Motor neuron (in vitro differentiated cells): ENCODE data around the gene SORCS3. TPM values are rescaled to one million over a fixed set of nuclear protein-coding genes. Genes with fewer than 3 reads are reported as not detected.
A peak's percentile ranks its signal among the peaks of the same experiment; 100 is the strongest.

Experiments
- ATAC-seq, 8 experiments: fragments of 200-7000 bp; cut with Tn5 transposase; replicated peaks in 6 of 8; 2 replicates each; pipeline ENCODE4 v1.8.0; 2021; ENCODE audit warnings: mild to moderate bottlenecking in 8 of 8, moderate library complexity in 8 of 8
- H3K27ac ChIP-seq, 2 donors: fragments of 250-450 bp; sonication (Bioruptor Pico); 2 replicates each; pipeline ENCODE4 v1.9.0; 2021; ENCODE audit warnings: antibody characterized with exemption in 2 of 2, mild to moderate bottlenecking in 2 of 2, moderate library complexity in 1 of 2
- H3K4me1 ChIP-seq, 2 donors: fragments of 250-450 bp; sonication (Bioruptor Pico); replicated peaks in 1 of 2; 2 replicates each; pipeline ENCODE4 v1.6.1; 2021; ENCODE audit warnings: antibody characterized with exemption in 2 of 2, mild to moderate bottlenecking in 2 of 2, moderate library complexity in 1 of 2
- H3K4me3 ChIP-seq, 5 donors: fragments of 250-450 bp; sonication (Bioruptor Pico); 2 replicates each; pipeline ENCODE4 v1.9.0; 2021; ENCODE audit warnings: antibody characterized with exemption in 5 of 5, mild to moderate bottlenecking in 5 of 5, moderate library complexity in 4 of 5
- WGBS, 10 experiments: fragments of 450-650 bp; shearing (Covaris generic); methylation state at CpG; one replicate each; pipeline ENCODE4 v1.0.0; 2022; 5-methylcytosine and 5-hydroxymethylcytosine counted together
- in situ Hi-C, 9 experiments: fragments of 400-800 bp; cut with MboI; loops; one replicate each; pipeline ENCODE4 v1.15.0; 2021; ENCODE audit warnings: low sequenced_read_pairs in 9 of 9, low pct_unique_long_range_greater_than_20kb in 2 of 9; ENCODE audit not compliant: unreplicated experiment in 9 of 9
- total RNA-seq, 8 experiments: library from RNA; unstranded; fragments of 300-600 nt; gene quantifications; 2 replicates each; pipeline versions ENCODE4 v1.2.3 to v1.2.4, GENCODE V29; 2022

The SORCS3 gene
- 10 to 100 TPM in 3 of 8 experiments, 1 to 10 TPM in 2, under 1 TPM in 3; 0.10 to 14.3 (median 7.3) TPM for total RNA-seq

- ATAC-seq: peak in 6 of 8 experiments; percentile 2 to 50 (median 34)
- H3K4me3 ChIP-seq: peak within 1 kb of the TSS; percentile 66 to 92 (median 77)
Measured at GRCh38 chr10:104641187-104641936, at the start of gene SORCS3. SORCS3 (plus strand) TSS chr10:104641290.

GRCh38 chr10:104591441-104591840 lies 49.6 kb upstream of the SORCS3 start:
- in situ Hi-C loops: loop anchor here in 1 of 9 experiments (25.0 kb wide), 1 partner anchor 1096 kb away; no protein-coding TSS in a partner anchor
- WGBS, 10 experiments: 38 to 86% (median 80%) methylated on average over 1 to 3 of the region's 3 CpGs; no CpG with 5 or more reads in 2 of the 10 experiments
- Histone ChIP-seq H3K27ac (no peak overlapping the region), H3K4me1 (peaks cover 0 to 5% of the 10 kb centered on the region in 2 donors), H3K4me3 (no peak overlapping the region)
- ATAC-seq: no peak

More at GRCh38 chr10:104641187-104641936, at the start of gene SORCS3:
- in situ Hi-C loops: loop anchor here in 3 of 9 experiments (25.0 kb wide), 2 partner anchors 271 to 1046 kb away; no protein-coding TSS in a partner anchor
- 0 to 13% (median 7%) methylated on average over 3 of the region's 96 CpGs; no CpG with 5 or more reads in 7 of the 10 experiments for WGBS, 10 experiments
- Histone ChIP-seq H3K4me1 (peaks cover 29 to 35% of the 10 kb centered on the region in 2 donors), H3K27ac (peak within 1 kb of the TSS; percentile 14 to 36)

GRCh38 chr10:104601166-104601565 lies 39.9 kb upstream of the SORCS3 start:
- no peak for ATAC-seq
- H3K4me1 ChIP-seq: peaks cover 0 to 5% of the 10 kb centered on the region in 2 donors
- in situ Hi-C loops: loop anchor here in 1 of 9 experiments (25.0 kb wide), 1 partner anchor 189 kb away; no protein-coding TSS in a partner anchor
- no peak overlapping the region for H3K27ac ChIP-seq
- H3K4me3 ChIP-seq: no peak overlapping the region
- WGBS, 10 experiments: 0 to 86% (median 25%) methylated on average over 1 of the region's 1 CpG; no CpG with 5 or more reads in 4 of the 10 experiments

- WGBS, 10 experiments: 0 to 80% (median 61%) methylated on average over 1 to 5 of the region's 7 CpGs; no CpG with 5 or more reads in 2 of the 10 experiments
- in situ Hi-C loops: loop anchor here in 1 of 9 experiments (25.0 kb wide), 1 partner anchor 196 kb away; no protein-coding TSS in a partner anchor
- no peak overlapping the region for H3K27ac ChIP-seq
- H3K4me3 ChIP-seq: no peak overlapping the region
- no peaks in the 10 kb centered on the region for H3K4me1 ChIP-seq
- ATAC-seq: no peak
Measured at GRCh38 chr10:104608091-104608828, 32.8 kb upstream of the SORCS3 start.

- 30 to 100% (median 77%) methylated on average over 1 to 6 of the region's 6 CpGs; no CpG with 5 or more reads in 2 of the 10 experiments for WGBS, 10 experiments
- H3K27ac ChIP-seq: no peak overlapping the region
- in situ Hi-C loops: loop anchor here in 2 of 9 experiments (10.0 to 25.0 kb wide), 2 partner anchors 200 to 208 kb away; no protein-coding TSS in a partner anchor
- peaks cover 0 to 4% of the 10 kb centered on the region in 2 donors for H3K4me1 ChIP-seq
- ATAC-seq: peak in 1 of 8 experiments; percentile 27
- H3K4me3 ChIP-seq: no peak overlapping the region
Measured at GRCh38 chr10:104612571-104613205, 28.4 kb upstream of the SORCS3 start.

GRCh38 chr10:104613406-104613805 lies 27.7 kb upstream of the SORCS3 start:
- WGBS, 10 experiments: 30 to 100% (median 80%) methylated on average over 1 to 2 of the region's 2 CpGs; no CpG with 5 or more reads in 1 of the 10 experiments
- peaks cover 0 to 4% of the 10 kb centered on the region in 2 donors for H3K4me1 ChIP-seq
- H3K4me3 ChIP-seq: no peak overlapping the region
- no peak for ATAC-seq
- no peak overlapping the region for H3K27ac ChIP-seq
- in situ Hi-C loops: loop anchor here in 2 of 9 experiments (10.0 to 25.0 kb wide), 2 partner anchors 201 to 209 kb away; no protein-coding TSS in a partner anchor

- H3K4me1 ChIP-seq: peaks cover 0 to 4% of the 10 kb centered on the region in 2 donors
- no peak overlapping the region for H3K27ac ChIP-seq
- H3K4me3 ChIP-seq: no peak overlapping the region
- in situ Hi-C loops: loop anchor here in 2 of 9 experiments (10.0 to 25.0 kb wide), 2 partner anchors 202 to 210 kb away; no protein-coding TSS in a partner anchor
- ATAC-seq: peak in 3 of 8 experiments; percentile 57 to 76 (median 69)
- 17 to 94% (median 64%) methylated on average over 1 to 4 of the region's 6 CpGs; no CpG with 5 or more reads in 4 of the 10 experiments for WGBS, 10 experiments
Measured at GRCh38 chr10:104614245-104614831, 26.8 kb upstream of the SORCS3 start.

- Histone ChIP-seq H3K4me3 (no peak overlapping the region), H3K27ac (no peak overlapping the region), H3K4me1 (peaks cover 0 to 4% of the 10 kb centered on the region in 2 donors)
- ATAC-seq: peak in 3 of 8 experiments; percentile 13 to 77 (median 40)
- WGBS, 10 experiments: 0 to 100% (median 49%) methylated on average over 1 of the region's 2 CpGs; no CpG with 5 or more reads in 4 of the 10 experiments
- in situ Hi-C loops: loop anchor here in 2 of 9 experiments (10.0 to 25.0 kb wide), 2 partner anchors 203 to 210 kb away; no protein-coding TSS in a partner anchor
Measured at GRCh38 chr10:104615136-104615535, 26.0 kb upstream of the SORCS3 start.

- ATAC-seq: no peak
- in situ Hi-C loops: loop anchor here in 2 of 9 experiments (10.0 to 25.0 kb wide), 2 partner anchors 206 to 213 kb away; no protein-coding TSS in a partner anchor
- no peak overlapping the region for H3K27ac ChIP-seq
- H3K4me1 ChIP-seq: peaks cover 0 to 4% of the 10 kb centered on the region in 2 donors
- H3K4me3 ChIP-seq: no peak overlapping the region
- 20 to 100% (median 50%) methylated on average over 1 to 2 of the region's 2 CpGs; no CpG with 5 or more reads in 5 of the 10 experiments for WGBS, 10 experiments
Measured at GRCh38 chr10:104617831-104618230, 23.3 kb upstream of the SORCS3 start.

- no peak overlapping the region for H3K27ac ChIP-seq
- in situ Hi-C loops: loop anchor here in 2 of 9 experiments (10.0 to 25.0 kb wide), 2 partner anchors 210 to 217 kb away; no protein-coding TSS in a partner anchor
- H3K4me1 ChIP-seq: no peaks in the 10 kb centered on the region
- no peak overlapping the region for H3K4me3 ChIP-seq
- WGBS, 10 experiments: no CpG with 5 or more reads among the region's 1 CpG
- no peak for ATAC-seq
Measured at GRCh38 chr10:104622175-104622574, 18.9 kb upstream of the SORCS3 start.

- ATAC-seq: peak in 3 of 8 experiments; percentile 55 to 89 (median 65)
- H3K4me1 ChIP-seq: no peaks in the 10 kb centered on the region
- 0 to 48% (median 22%) methylated on average over 1 to 3 of the region's 4 CpGs; no CpG with 5 or more reads in 1 of the 10 experiments for WGBS, 10 experiments
- no peak overlapping the region for H3K4me3 ChIP-seq
- in situ Hi-C loops: loop anchor here in 2 of 9 experiments (10.0 to 25.0 kb wide), 2 partner anchors 210 to 218 kb away; no protein-coding TSS in a partner anchor
- no peak overlapping the region for H3K27ac ChIP-seq
Measured at GRCh38 chr10:104622598-104623209, 18.4 kb upstream of the SORCS3 start.
